ENCODE results near the gene ASTN1.

GRCh38 chr1:177045151-177045550 lies 119.4 kb downstream of the ASTN1 start:
- TF ChIP-seq POLR2A (IDR thresholded peaks at IDR 0.05) (no peak), CTCF (IDR thresholded peaks at IDR 0.05) (no peak)

All from heart left ventricle (tissue), 13 donors.